Spleen (tissue), 11 donors: ENCODE results near the gene SLCO4A1. TPM values are rescaled to one million over a fixed set of nuclear protein-coding genes. Genes with fewer than 3 reads are reported as not detected.

Experiments
- DNase-seq: peaks from one replicate; pipeline ENCODE4 v3.0.0-alpha.2; 2020
- H3K27ac ChIP-seq, 8 donors: fragments of 200-600 bp; sonication (generic) in 7 of 8; 1 replicate in 4 of 8; 2 replicates in 4 of 8; pipeline versions ENCODE4 v1.5.0 to v1.8.0; 2016 to 2021; ENCODE audit warnings: inconsistent platforms in 4 of 8, mild to moderate bottlenecking in 4 of 8, moderate library complexity in 1 of 8
- H3K27me3 ChIP-seq, 7 donors: fragments of 200-600 bp; sonication (generic) in 6 of 7; replicated peaks in 1 of 7; 1 replicate in 4 of 7; 2 replicates in 3 of 7; pipeline versions ENCODE4 v1.5.0 to v1.8.0; 2016 to 2021; ENCODE audit warnings: inconsistent platforms in 3 of 7, mild to moderate bottlenecking in 1 of 7
- H3K36me3 ChIP-seq, 6 donors: fragments of 200-600 bp; sonication (generic) in 5 of 6; 1 replicate in 4 of 6; 2 replicates in 2 of 6; pipeline versions ENCODE4 v1.5.0 to v1.8.0; 2016 to 2021; ENCODE audit warnings: inconsistent platforms in 2 of 6
- H3K4me1 ChIP-seq, 6 donors: fragments of 200-600 bp; sonication (generic) in 5 of 6; 1 replicate in 3 of 6; 2 replicates in 3 of 6; pipeline versions ENCODE4 v1.5.0 to v1.8.0; 2016 to 2021; ENCODE audit warnings: inconsistent platforms in 3 of 6
- H3K4me3 ChIP-seq, 8 donors: fragments of 200-600 bp; sonication (generic) in 7 of 8; 1 replicate in 4 of 8; 2 replicates in 4 of 8; pipeline versions ENCODE4 v1.5.0 to v1.8.0; 2016 to 2021; ENCODE audit warnings: inconsistent platforms in 4 of 8, mild to moderate bottlenecking in 4 of 8, moderate library complexity in 2 of 8
- H3K9me3 ChIP-seq, 8 donors: fragments of 200-600 bp; sonication (generic) in 7 of 8; 1 replicate in 4 of 8; 2 replicates in 4 of 8; pipeline versions ENCODE4 v1.5.0 to v1.8.0; 2016 to 2021; ENCODE audit warnings: inconsistent platforms in 4 of 8
- POLR2A ChIP-seq, 3 donors: fragments of 450-650 bp; IDR thresholded peaks; one replicate each; pipeline ENCODE4 v1.5.1; 2017; ENCODE audit warnings: antibody characterized with exemption in 3 of 3, mild to moderate bottlenecking in 1 of 3
- POLR2AphosphoS5 ChIP-seq, 3 donors: sonication (generic); formaldehyde crosslinking; IDR thresholded peaks; one replicate each; pipeline ENCODE4 v1.5.1; 2017; ENCODE audit warnings: antibody characterized with exemption in 3 of 3
- WGBS, 5 donors: extraction: QIAGEN DNeasy Blood & Tissue Kit in 3 of 5; methylation state at CpG; one replicate each; pipeline versions ENCODE4 v1.1.5 to v1.1.7; 2013 to 2018; 5-methylcytosine and 5-hydroxymethylcytosine counted together
- intact Hi-C: fragments of 100-400 bp; cut with DNase I; formaldehyde crosslinking; loops from one replicate; pipeline ENCODE4 v1.15.0; 2023; ENCODE audit warnings: low total_unique reads
- polyA plus RNA-seq, 3 donors: library from polyadenylated mRNA; stranded (reverse); fragments of 200-250 nt; gene quantifications; one replicate each; pipeline ENCODE4 v1.2.1, GENCODE V29; 2013
- total RNA-seq, 7 donors: library from RNA; depleted of rRNA in 3 of 7; stranded (reverse); fragments of >200 nt in 3 of 7; fragmentation: NEBNext Ultra II Directional in 4 of 7; extraction: Animal tissue kit (Norgen Biotek cat#: 25700) in 4 of 7; gene quantifications; one replicate each; pipeline versions ENCODE4 v1.1.0 to v1.2.1, GENCODE V29; 2016 to 2021
- TF ChIP-seq, protein P1 (sequence below), 11 experiments: fragments of 200-600 bp in 7 of 11; fragments of 450-650 bp in 4 of 11; sonication (generic) in 4 of 11; IDR thresholded peaks in 8 of 11; conservative IDR thresholded peaks in 3 of 11; 1 replicate in 7 of 11; 2 replicates in 4 of 11; pipeline versions ENCODE4 v1.4.0 to v1.8.0; 2016 to 2021; ENCODE audit warnings: antibody characterized with exemption in 11 of 11, inconsistent platforms in 4 of 11, mild to moderate bottlenecking in 1 of 11
- donor health status: healthy with polysubstance abuse.
- donor health status: DM: no; HTN: no; CAD: no; lungs with moderate emphysema.
- donor health status: DM: no; HTN: no; CAD: no.
- donor health status: Bipolar disorder and iron deficiency.
- donor health status: healthy.
- donor health status: DM: no; HTN: no; CAD: no.
- donor health status: DM: yes; HTN: yes; CAD: no.

SLCO4A1 gene
- total and polyA plus RNA-seq, 10 donors = 2.9 to 16.3 (median 7.0) TPM

DNA sequence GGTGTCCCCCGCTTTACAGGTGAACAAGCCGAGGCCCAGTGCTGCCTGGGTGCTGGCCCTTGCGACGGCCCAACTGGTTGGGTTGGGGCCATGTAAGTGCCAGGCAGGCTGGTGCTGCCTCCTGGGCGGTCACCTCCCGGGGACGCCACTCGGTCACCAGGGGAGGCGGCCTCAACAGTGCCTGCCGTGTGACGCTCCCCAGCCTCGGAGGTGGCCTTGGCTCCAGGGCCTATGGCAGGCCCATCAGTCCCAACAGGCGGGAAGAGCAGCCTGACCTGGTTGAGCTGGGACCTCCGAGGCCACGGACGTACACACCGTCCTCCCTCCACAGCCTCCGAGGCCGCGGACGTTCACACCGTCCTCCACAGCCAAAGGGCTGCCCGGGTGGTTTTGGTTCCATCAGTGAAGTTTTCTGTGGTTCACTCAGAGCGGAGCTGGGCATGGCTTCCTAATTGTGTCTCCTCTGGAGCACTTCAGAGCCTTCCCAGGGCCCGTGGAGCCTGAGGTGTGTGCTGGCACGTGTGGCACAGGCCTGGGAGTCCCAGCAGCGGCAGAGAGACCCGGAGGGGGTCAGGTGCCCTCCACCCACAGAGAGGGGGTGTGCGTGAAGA, 19.3 kb upstream of the SLCO4A1 start:
- Histone ChIP-seq H3K27me3 (no peaks in the 10 kb centered on the region), H3K36me3 (no peaks in the 10 kb centered on the region), H3K4me1 (peaks cover 43 to 87% (median 58%) of the 10 kb centered on the region in 6 donors), H3K27ac (peak overlapping the region; percentile 80 to 98 (median 94)), H3K9me3 (no peaks in the 10 kb centered on the region), H3K4me3 (peak overlapping the region in 1 of 8 donors; percentile 54)
- TF ChIP-seq, protein P1, sequence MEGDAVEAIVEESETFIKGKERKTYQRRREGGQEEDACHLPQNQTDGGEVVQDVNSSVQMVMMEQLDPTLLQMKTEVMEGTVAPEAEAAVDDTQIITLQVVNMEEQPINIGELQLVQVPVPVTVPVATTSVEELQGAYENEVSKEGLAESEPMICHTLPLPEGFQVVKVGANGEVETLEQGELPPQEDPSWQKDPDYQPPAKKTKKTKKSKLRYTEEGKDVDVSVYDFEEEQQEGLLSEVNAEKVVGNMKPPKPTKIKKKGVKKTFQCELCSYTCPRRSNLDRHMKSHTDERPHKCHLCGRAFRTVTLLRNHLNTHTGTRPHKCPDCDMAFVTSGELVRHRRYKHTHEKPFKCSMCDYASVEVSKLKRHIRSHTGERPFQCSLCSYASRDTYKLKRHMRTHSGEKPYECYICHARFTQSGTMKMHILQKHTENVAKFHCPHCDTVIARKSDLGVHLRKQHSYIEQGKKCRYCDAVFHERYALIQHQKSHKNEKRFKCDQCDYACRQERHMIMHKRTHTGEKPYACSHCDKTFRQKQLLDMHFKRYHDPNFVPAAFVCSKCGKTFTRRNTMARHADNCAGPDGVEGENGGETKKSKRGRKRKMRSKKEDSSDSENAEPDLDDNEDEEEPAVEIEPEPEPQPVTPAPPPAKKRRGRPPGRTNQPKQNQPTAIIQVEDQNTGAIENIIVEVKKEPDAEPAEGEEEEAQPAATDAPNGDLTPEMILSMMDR (IDR thresholded peaks at IDR 0.05 in 8 of 11, conservative IDR thresholded peaks at IDR 0.05 in 3 of 11) = no peak
- TF ChIP-seq POLR2AphosphoS5 (IDR thresholded peaks at IDR 0.05) (peak in 1 of 3 donors; percentile 44), POLR2A (IDR thresholded peaks at IDR 0.05) (no peak)
- intact Hi-C loops = no loop called here
- DNase-seq = peak; percentile 86
- WGBS, 5 donors = 63 to 69% (median 67%) methylated on average over 23 to 29 of the region's 29 CpGs

- H3K27me3 ChIP-seq = no peaks in the 10 kb centered on the region
- H3K9me3 ChIP-seq = no peaks in the 10 kb centered on the region
- intact Hi-C loops = no loop called here
- no peaks in the 10 kb centered on the region for H3K36me3 ChIP-seq
- TF ChIP-seq POLR2A (IDR thresholded peaks at IDR 0.05) (peak; percentile 11 to 74 (median 57)), POLR2AphosphoS5 (IDR thresholded peaks at IDR 0.05) (peak; percentile 95 to 96 (median 96))
- TF ChIP-seq, protein P1 (IDR thresholded peaks at IDR 0.05 in 8 of 11, conservative IDR thresholded peaks at IDR 0.05 in 3 of 11) = peak in 3 of 11 experiments; percentile 6 to 25 (median 13)
- WGBS, 5 donors = 7 to 16% (median 10%) methylated on average over 15 to 23 of the region's 23 CpGs
- peak overlapping the region in 3 of 8 donors; percentile 5 to 54 (median 16) for H3K4me3 ChIP-seq
- DNase-seq = peak; percentile 99
- H3K4me1 ChIP-seq = peaks cover 36 to 87% (median 55%) of the 10 kb centered on the region in 6 donors
- peak overlapping the region; percentile 80 to 98 (median 94) for H3K27ac ChIP-seq
These were observed 18.6 kb upstream of the SLCO4A1 start for GRCh38 chr20:62623488-62624324.

DNA sequence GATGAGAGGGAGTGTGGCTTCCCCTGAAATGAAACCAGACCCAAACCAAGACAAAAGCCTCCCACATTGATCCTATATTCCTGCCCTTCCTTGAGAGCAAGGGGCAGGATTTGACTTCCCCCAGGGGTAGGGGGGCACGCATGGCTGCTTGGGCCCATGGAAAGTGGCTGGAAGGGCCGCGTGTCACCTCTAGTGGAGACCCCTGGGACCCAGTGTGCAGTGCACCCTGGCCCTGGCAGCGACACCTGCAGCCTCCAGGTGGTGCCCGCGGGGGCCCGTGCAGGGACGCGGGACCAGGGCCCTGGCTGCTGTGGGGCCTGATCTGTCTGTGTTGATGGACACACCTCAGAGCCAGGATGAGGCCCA, 18.0 kb upstream of the SLCO4A1 start:
- Histone ChIP-seq H3K27ac (peak overlapping the region; percentile 80 to 98 (median 94)), H3K36me3 (no peaks in the 10 kb centered on the region), H3K9me3 (no peaks in the 10 kb centered on the region), H3K27me3 (no peaks in the 10 kb centered on the region), H3K4me3 (peak overlapping the region in 3 of 8 donors; percentile 5 to 54 (median 16)), H3K4me1 (peaks cover 32 to 83% (median 50%) of the 10 kb centered on the region in 6 donors)
- intact Hi-C loops = no loop called here
- DNase-seq = peak; percentile 93
- WGBS, 5 donors = 30 to 52% (median 42%) methylated on average over 4 to 9 of the region's 9 CpGs
- TF ChIP-seq POLR2AphosphoS5 (IDR thresholded peaks at IDR 0.05) = no peak
- TF ChIP-seq, protein P1 (IDR thresholded peaks at IDR 0.05 in 8 of 11, conservative IDR thresholded peaks at IDR 0.05 in 3 of 11) = peak in 8 of 11 experiments; percentile 30 to 58 (median 54)
- TF ChIP-seq POLR2A (IDR thresholded peaks at IDR 0.05) = no peak
